SJSA1 (cell line): ENCODE measurements around the gene KIF1C. TPM values are rescaled to one million over a fixed set of nuclear protein-coding genes. Genes with fewer than 3 reads are reported as not detected.

ENCODE experiments used
- DNase-seq, 2 experiments: peaks; one replicate each; pipeline ENCODE4 v3.0.0-alpha.2; 2015 to 2020; ENCODE audit warnings: low spot score in 2 of 2, low read depth in 1 of 2
- H3K27ac ChIP-seq: fragments of 250-450 bp; sonication (Bioruptor Pico); 2 replicates; pipeline ENCODE4 v1.5.1; 2020; ENCODE audit warnings: mild to moderate bottlenecking, moderate library complexity
- H3K27me3 ChIP-seq: fragments of 250-450 bp; sonication (Bioruptor Pico); replicated peaks from 2 replicates; pipeline ENCODE4 v1.5.1; 2020; ENCODE audit warnings: mild to moderate bottlenecking, moderate library complexity
- H3K36me3 ChIP-seq: fragments of 250-450 bp; sonication (Bioruptor Pico); 2 replicates; pipeline ENCODE4 v1.5.1; 2020; ENCODE audit warnings: mild to moderate bottlenecking
- H3K4me1 ChIP-seq: fragments of 250-450 bp; sonication (Bioruptor Pico); replicated peaks from 2 replicates; pipeline ENCODE4 v1.6.1; 2021; ENCODE audit warnings: mild to moderate bottlenecking
- H3K4me3 ChIP-seq: fragments of 250-450 bp; sonication (Bioruptor Pico); 2 replicates; pipeline ENCODE4 v1.5.1; 2020; ENCODE audit warnings: mild to moderate bottlenecking
- H3K9me3 ChIP-seq: fragments of 250-450 bp; sonication (Bioruptor Pico); replicated peaks from 2 replicates; pipeline ENCODE4 v1.5.1; 2020; ENCODE audit warnings: mild to moderate bottlenecking
- total RNA-seq: library from RNA; depleted of rRNA; stranded (reverse); fragments of >200 nt; shearing (Covaris generic); gene quantifications from 2 replicates; pipeline ENCODE4 v1.2.3, GENCODE V29; 2014

Gene KIF1C
- total RNA-seq, 1 experiment from 2014 or later: 72.3 TPM

DNA sequence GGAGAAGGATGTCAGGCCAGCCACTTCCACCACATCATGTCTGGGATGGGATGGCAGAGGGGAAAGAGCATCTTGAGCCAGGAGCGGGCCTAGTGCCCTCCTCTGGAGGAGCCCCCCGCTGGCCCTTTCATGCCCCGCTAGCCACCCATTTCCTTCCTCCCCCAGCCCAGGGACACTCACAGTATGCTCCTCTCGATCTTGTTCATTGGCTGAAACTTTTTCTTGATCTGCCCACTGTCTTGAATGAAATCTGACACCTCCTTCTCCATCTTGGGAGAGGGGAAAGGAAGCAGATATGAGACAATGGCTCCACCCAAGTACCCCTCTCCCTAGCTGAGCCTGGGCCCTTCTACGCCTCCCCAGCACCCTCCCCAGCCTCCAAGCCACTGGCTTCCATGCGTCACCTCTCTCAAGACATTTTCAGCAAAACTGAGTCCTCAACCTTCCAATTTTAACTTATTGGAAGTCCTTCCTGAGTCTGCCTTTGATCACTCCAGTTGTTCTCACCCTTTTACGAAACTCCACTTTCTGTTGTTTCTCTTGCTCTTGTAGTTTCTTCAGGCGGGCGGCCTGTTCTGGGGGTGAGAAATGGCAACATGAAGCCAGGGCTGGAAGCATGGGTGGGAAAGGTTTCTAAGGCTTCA, 37.3 kb upstream of the KIF1C start:
- no peak overlapping the region for H3K27ac ChIP-seq
- DNase-seq: no peak
- no peak overlapping the region for H3K4me3 ChIP-seq
- H3K9me3 ChIP-seq: no peaks in the 10 kb centered on the region
- H3K4me1 ChIP-seq: no peaks in the 10 kb centered on the region
- H3K36me3 ChIP-seq: peaks cover 51% of the 10 kb centered on the region
- no peaks in the 10 kb centered on the region for H3K27me3 ChIP-seq

DNA sequence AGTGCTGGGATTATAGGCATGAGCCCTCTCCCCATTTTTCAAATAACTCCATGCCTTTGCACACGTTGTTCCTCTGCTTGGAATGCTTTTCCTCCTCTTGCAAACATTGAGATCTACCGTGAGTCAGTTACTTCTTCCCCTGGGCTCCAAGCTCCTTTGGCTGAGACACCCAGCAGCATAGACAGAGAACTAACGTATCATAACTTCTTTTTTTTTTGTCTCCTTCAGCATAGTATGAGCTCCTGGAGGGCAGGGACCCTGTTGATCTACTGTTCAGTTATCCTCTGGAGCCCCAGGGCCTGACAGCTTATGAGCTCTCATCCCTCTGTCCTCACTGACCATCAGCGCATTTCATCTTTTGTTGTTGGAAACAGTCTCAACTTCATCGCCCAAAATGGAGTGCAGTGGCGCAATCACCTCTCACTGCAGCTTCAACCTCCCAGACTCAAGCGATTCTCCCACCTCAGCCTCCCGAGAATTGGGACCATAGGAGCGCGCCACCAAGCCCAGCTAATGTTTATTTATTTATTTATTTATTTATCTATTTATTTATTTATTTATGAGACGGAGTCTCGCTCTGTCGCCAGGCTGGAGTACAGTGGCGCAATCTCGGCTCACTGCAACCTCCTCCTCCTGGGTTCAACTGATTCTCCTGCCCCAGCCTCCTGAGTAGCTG, 32.3 kb upstream of the KIF1C start:
- Histone ChIP-seq H3K4me1 (peaks cover 31% of the 10 kb centered on the region), H3K27ac (no peak overlapping the region), H3K4me3 (no peak overlapping the region), H3K9me3 (no peaks in the 10 kb centered on the region), H3K27me3 (no peaks in the 10 kb centered on the region), H3K36me3 (peaks cover 67% of the 10 kb centered on the region)
- no peak for DNase-seq

DNA sequence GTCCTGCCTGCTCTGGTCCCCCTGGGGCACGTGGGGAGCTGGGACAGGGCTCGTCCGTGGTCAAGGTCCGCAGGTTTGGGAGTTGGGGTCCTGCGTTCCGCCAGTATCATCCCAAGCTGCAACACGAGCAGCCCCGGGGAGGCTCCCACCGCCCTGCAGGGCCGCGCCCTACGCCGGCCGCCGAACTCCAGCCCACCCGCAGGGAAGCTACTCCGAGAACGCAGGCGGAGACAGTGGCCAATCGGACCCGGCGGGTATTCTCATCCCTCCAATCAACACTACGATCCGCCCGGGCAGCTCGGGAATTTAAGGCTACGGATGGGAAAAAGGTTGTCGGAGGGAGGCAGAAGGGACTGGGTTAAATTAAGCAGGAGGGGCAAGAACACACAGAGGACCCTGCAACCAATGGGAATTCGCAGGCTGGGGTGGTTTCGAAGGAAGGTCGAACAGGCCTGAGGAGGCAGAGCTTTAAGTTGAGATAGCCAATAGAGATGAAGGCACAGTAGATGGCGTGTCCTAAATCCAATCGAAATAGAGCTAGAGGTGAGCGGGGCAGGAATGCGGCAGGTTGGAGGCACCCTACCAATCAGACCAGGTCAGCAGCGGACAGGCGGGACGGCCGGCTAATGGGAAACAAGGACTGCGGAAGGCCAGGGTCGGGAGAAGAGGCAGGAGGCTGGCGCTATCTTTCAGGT, 30.8 kb upstream of the KIF1C start:
- Histone ChIP-seq H3K4me3 (peak overlapping the region; percentile 57), H3K9me3 (no peaks in the 10 kb centered on the region), H3K36me3 (peaks cover 68% of the 10 kb centered on the region), H3K4me1 (peaks cover 39% of the 10 kb centered on the region), H3K27me3 (no peaks in the 10 kb centered on the region), H3K27ac (peak overlapping the region; percentile 93)
- DNase-seq: peak; percentile 98 to 99

DNA sequence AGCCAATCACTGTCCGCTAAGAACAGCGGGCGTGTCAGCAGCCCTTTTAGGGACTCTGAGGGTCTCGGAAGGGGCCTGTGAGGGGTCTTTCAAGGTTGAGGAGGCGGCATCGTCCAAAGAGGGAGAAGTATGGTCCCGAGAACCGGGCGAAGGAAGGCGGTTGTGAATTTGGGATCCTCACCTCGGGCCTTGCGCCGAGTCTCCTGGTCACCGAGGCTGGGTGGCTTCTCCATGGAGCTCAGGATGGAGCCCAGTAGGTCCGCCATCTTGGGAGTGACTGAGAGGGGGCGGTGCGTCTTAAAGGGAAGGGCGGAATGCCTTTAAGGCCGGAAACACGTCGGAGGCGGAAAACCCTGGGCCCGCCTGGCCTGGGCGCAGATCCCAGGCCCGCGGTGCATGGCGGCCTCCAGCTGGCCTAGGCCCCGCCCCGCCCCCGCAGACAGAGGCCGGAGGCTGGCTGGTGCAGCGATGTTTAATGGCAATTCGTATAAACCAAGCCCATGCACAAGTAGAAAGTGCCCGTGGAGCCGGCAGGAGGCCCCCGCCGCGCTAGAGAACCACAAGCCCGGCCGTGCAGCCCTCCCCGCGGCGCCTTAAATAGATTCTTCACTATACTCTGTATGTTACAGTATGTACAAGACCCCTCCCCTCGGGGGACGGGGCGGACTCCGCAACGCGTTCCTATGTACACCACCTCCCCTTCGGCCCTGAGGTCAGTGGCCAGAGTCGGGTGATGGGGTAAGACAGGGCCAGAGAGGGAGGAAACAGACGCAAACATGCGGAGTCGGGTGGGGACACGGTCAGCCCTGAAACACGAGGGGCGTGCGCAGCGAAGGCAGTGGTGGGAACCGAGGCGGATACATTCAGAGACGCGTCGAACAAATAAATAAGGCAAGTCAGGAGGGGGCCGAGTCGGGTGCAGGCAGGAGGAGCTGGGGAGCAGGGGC, 29.9 kb upstream of the KIF1C start, which contains the start of gene SPAG7:
TSS of gene SPAG7 (minus strand) at position 279 of the 947 bp plus-strand sequence. CDS start at position 266, 13 bp downstream.
- Histone ChIP-seq H3K36me3 (peaks cover 72% of the 10 kb centered on the region), H3K27me3 (no peaks in the 10 kb centered on the region), H3K4me1 (peaks cover 39% of the 10 kb centered on the region), H3K27ac (peak within 1 kb of the TSS; percentile 93), H3K9me3 (no peaks in the 10 kb centered on the region), H3K4me3 (peak within 1 kb of the TSS; percentile 57)
- DNase-seq: peak; percentile 93 to 99

DNA sequence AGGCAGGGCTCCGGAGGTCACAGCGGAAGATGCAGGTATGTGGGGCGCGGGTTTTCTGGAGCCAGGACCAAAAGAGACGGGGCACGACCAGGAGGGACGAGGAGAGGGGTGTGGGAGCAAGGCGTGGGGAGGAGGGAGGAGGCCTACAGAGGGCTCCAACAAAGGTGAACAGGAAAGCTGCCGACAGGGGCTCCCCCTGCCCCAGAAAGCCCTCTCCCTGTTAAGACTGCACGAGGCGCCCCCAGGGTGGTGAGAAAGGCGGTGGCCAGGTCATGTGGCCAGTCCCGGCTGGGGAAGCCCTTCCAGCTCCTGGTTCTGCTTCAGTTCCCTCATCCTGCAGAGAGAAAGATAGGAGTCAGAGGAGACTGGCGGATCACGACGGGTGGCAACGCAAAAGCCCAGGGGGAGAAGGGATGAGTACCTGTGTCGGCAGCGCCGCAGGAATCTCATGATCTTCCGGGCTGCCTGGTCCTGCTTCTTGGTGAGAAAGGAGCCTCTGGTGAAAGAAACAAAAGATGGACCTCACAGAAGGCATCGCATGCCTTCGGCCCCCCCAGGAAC, 29.2 kb upstream of the KIF1C start:
- Histone ChIP-seq H3K4me1 (peaks cover 39% of the 10 kb centered on the region), H3K4me3 (peak overlapping the region; percentile 57), H3K9me3 (no peaks in the 10 kb centered on the region), H3K27ac (peak overlapping the region; percentile 93), H3K36me3 (peaks cover 80% of the 10 kb centered on the region), H3K27me3 (no peaks in the 10 kb centered on the region)
- DNase-seq: no peak

DNA sequence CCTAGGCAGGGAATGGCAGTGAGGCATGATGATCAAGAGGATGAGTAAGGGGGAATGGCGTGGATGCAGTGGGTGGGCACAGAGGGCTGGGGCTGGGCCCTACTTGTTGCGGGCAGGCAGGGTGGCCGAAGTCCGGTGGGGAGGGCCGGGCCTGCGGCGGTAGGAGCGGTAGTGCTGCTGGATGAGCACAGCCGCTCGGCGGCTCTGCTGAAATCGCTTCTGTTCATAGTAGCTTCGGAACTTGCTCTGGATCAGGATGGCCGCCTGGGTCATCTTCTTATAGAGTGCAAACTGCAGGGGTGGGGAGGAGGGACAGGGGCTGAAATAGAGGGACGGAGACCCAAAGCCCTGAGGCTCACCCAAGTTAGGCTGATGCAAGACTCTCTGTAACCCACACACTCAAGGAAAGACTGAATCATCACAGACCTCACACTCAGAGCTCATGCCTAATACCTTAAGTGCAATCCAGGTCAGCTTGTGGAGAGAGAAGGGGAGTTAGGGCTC, 28.7 kb upstream of the KIF1C start:
- peaks cover 85% of the 10 kb centered on the region for H3K36me3 ChIP-seq
- peak overlapping the region; percentile 93 for H3K27ac ChIP-seq
- H3K4me1 ChIP-seq: peaks cover 39% of the 10 kb centered on the region
- DNase-seq: peak; percentile 96 to 97
- H3K4me3 ChIP-seq: peak overlapping the region; percentile 57
- H3K27me3 ChIP-seq: no peaks in the 10 kb centered on the region
- no peaks in the 10 kb centered on the region for H3K9me3 ChIP-seq

DNA sequence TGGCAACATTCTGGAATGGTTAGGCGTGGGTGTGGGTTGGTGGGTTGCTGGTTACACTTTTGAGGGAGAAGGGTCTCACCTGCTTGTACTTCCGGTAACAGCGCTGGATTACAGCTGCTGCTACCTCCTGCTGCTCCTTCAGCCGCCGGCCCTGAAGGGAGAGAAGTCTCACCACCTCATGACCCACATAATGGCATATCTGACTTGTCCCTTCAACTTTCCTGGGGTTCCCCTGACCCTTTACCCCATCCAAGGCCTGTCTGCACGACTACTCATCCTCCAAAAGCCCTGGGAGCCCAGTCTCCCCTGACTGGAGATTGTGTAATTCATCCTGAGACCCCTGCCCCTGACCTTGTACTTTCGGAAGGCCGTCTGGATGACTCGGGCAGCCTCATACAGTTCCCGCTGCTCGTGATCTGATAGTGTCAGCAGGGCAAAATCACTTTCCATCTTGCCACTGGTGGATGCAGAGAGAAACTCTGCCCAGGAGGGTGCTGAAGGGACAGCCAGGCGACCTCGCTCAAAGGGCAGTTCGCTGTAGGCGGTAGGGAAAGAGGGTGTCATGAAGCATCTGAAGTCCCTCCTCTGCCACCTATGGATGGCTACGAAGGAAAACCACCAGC, 28.1 kb upstream of the KIF1C start:
- no peaks in the 10 kb centered on the region for H3K9me3 ChIP-seq
- peaks cover 87% of the 10 kb centered on the region for H3K36me3 ChIP-seq
- no peaks in the 10 kb centered on the region for H3K27me3 ChIP-seq
- peaks cover 39% of the 10 kb centered on the region for H3K4me1 ChIP-seq
- peak overlapping the region; percentile 93 for H3K27ac ChIP-seq
- DNase-seq: peak in 1 of 2 experiments; percentile 43
- H3K4me3 ChIP-seq: peak overlapping the region; percentile 57

DNA sequence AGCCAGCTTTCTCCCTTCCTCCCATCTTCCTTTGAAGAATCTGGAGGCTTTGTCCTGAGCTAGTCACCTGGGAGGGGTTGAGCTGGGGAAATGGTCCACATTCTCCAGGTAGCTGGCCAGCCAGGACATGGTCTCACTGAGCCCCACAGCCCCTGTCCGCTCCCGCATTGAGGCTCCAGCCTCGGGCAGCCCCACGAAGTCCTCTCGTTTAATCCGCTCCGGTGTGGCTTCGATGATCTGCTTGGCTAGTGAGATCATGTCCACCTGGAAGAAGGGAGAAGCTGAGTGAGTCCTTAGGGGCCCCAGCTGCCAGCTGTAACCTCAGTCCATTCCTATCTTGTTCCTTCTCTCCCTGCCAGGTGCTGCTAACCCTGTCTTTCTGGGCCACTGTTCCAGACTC, 27.5 kb upstream of the KIF1C start:
- H3K36me3 ChIP-seq: peaks cover 87% of the 10 kb centered on the region
- peaks cover 39% of the 10 kb centered on the region for H3K4me1 ChIP-seq
- DNase-seq: no peak
- H3K27me3 ChIP-seq: no peaks in the 10 kb centered on the region
- H3K27ac ChIP-seq: peak overlapping the region; percentile 93
- no peak overlapping the region for H3K4me3 ChIP-seq
- no peaks in the 10 kb centered on the region for H3K9me3 ChIP-seq

DNA sequence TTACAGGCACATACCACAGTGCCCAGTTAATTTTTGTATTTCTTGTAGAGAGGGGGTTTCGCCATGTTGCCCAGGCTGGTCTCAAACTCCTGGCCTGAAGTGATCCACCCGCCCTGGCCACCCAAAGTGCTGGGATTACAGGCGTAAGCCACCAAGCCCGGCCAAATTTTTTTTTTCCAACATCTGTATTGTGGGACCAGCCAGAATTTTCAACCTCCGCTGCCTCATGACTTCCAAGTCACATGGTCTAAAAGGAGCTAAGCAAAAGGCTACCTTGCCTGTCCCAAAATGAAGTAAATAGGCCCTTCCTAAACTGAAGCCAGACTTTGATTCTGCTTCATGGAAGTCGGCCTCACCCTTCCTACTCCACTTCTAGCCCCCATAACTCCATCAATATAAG, 25.9 kb upstream of the KIF1C start:
- peaks cover 29% of the 10 kb centered on the region for H3K4me1 ChIP-seq
- H3K9me3 ChIP-seq: no peaks in the 10 kb centered on the region
- H3K4me3 ChIP-seq: no peak overlapping the region
- peaks cover 81% of the 10 kb centered on the region for H3K36me3 ChIP-seq
- no peaks in the 10 kb centered on the region for H3K27me3 ChIP-seq
- H3K27ac ChIP-seq: no peak overlapping the region
- DNase-seq: no peak

DNA sequence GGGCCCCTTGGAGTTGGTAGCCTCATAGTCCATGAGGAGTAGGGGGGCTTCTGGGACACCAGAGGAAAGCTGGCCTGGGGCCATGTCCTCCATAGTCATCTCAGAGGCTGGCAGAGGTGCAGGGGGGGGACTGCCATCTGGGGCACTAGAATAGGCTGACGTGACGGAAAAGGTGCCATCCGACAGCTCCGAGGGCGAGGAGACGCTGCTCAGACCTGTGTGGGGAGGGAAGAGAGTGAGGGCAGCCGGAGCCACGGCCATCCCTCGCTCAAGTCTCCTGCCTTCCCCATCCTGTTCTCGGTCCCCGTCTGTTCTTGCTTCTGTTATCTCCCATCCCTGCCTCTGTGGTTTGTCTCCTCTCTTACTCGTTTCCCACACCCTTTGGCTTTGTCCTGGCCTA, 25.4 kb upstream of the KIF1C start:
- Histone ChIP-seq H3K9me3 (no peaks in the 10 kb centered on the region), H3K27me3 (no peaks in the 10 kb centered on the region), H3K36me3 (peaks cover 83% of the 10 kb centered on the region), H3K4me1 (peaks cover 27% of the 10 kb centered on the region), H3K4me3 (no peak overlapping the region), H3K27ac (no peak overlapping the region)
- no peak for DNase-seq

DNA sequence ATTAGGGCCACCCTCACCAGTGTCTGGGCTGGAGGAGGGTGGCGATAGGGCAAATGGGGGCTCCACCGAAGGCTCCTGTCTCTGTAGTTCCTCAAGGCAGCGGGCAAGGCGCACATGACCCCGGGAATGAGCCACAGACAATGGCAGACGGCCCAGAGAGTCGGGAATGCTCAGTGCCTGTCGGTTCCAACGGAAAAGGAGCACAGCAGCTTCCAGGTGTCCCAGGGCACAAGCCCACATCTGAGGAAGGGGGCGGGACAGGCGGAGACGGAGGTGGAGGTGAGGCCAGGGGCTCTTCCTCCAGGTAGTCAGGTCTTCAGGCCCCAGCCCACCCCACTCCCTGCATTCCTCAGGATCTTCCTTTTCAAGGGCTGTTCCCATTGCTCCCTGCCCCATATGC, 25.0 kb upstream of the KIF1C start:
- H3K4me3 ChIP-seq: no peak overlapping the region
- no peak for DNase-seq
- H3K9me3 ChIP-seq: no peaks in the 10 kb centered on the region
- peaks cover 27% of the 10 kb centered on the region for H3K4me1 ChIP-seq
- peaks cover 83% of the 10 kb centered on the region for H3K36me3 ChIP-seq
- no peaks in the 10 kb centered on the region for H3K27me3 ChIP-seq
- no peak overlapping the region for H3K27ac ChIP-seq

DNA sequence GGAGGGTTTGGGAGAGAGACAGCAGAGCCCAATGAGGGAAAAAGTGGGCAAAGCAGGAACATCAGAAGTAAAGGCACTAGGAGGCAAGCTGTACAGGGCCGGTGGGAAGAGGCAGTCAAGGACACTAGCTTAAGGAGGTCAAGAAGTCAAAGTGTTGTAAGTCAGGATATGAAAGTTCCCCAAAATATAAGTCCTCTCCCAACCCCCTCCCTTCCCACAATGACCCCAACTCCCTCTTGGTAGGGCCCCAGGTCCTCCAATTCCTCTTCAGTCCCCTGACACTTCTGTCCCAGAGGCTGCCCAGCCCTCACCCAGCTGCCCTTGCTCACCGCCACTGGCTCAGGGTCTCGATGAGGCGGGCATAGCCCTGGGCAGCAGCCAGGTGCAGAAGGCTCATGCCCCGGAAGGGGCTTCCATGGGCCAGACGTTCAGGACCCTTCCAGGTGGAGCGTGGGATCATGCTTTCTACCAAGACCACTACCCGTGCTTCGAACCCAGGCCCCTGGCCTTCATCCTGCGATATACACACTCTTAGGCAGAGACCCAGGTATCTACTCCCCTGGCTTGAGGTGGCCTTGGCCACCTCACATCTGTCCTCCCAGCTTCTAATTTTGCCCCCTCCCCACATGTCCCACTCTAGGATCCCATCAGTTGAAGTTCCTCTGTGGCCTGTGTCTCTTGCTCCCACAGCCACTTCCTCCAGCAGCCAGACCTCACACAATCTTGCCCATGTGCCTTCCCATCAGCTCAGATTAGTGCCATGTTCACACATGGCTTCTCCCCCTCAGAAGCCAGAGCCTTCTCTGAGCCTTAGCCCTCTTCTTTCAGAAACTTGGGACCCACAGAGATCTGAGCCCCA, 24.3 kb upstream of the KIF1C start:
- H3K9me3 ChIP-seq: no peaks in the 10 kb centered on the region
- no peak overlapping the region for H3K27ac ChIP-seq
- H3K27me3 ChIP-seq: no peaks in the 10 kb centered on the region
- H3K4me1 ChIP-seq: peaks cover 25% of the 10 kb centered on the region
- peaks cover 83% of the 10 kb centered on the region for H3K36me3 ChIP-seq
- DNase-seq: no peak
- H3K4me3 ChIP-seq: no peak overlapping the region
